GM12878 (cell line): ENCODE measurements around the gene ITPR2. TPM values are rescaled to one million over a fixed set of nuclear protein-coding genes. Genes with fewer than 3 reads are reported as not detected.
A peak's percentile ranks its signal among the peaks of the same experiment; 100 is the strongest.

Source experiments
- ATAC-seq: fragments of 200-7000 bp; cut with Tn5 transposase; 3 replicates; pipeline ENCODE4 v1.9.1; 2020; ENCODE audit warnings: mild to moderate bottlenecking, moderate library complexity
- BruUV-seq: library from RNA; stranded (reverse); fragments of 400-500 nt; replicated peaks from 2 replicates; lab custom pipeline; 2021; lab: Mats Ljungman, UMichigan
- CTCF ChIA-PET: fragments of 300-600 bp; sonication (Branson Sonifier 250); formaldehyde crosslinking; extraction: SDS; loops from one replicate; lab custom pipeline; 2021; ENCODE audit warnings: inconsistent platforms; lab: Yijun Ruan, JAX
- POLR2A ChIA-PET: fragments of 350-600 bp; formaldehyde crosslinking; extraction: SDS; loops from one replicate; lab custom pipeline; 2021; ENCODE audit warnings: inconsistent platforms; lab: Charles Lee
- RAD21 ChIA-PET: fragments of 300-600 bp; sonication (Branson Sonifier 250); formaldehyde crosslinking; loops from one replicate; lab custom pipeline; 2023; ENCODE audit warnings: antibody characterized with exemption; ENCODE audit not compliant: unreplicated experiment; lab: Charles Lee
- SMC1A ChIA-PET: fragments of 300-600 bp; sonication (Branson Sonifier 250); formaldehyde crosslinking; loops from one replicate; lab custom pipeline; 2023; ENCODE audit not compliant: unreplicated experiment, uncharacterized antibody; lab: Charles Lee
- DNase-seq: peaks from one replicate; pipeline ENCODE4 v3.0.0-alpha.2; 2011; ENCODE audit warnings: low read depth, low spot score
- FAIRE-seq: peaks from 3 replicates; lab custom pipeline; 2011; peaks lifted over from hg19 to GRCh38; lab: Jason Lieb, UNC
- H2AFZ ChIP-seq: 2 replicates; pipeline ENCODE4 v1.6.0; 2011; ENCODE audit warnings: low read depth, low read length, control low read depth; ENCODE audit not compliant: control insufficient read depth
- H3K27ac ChIP-seq: 2 replicates; pipeline ENCODE4 v1.5.1; 2011; ENCODE audit warnings: control low read depth; ENCODE audit not compliant: control insufficient read depth, insufficient read depth
- H3K27me3 ChIP-seq, 2 experiments: replicated peaks in 1 of 2; 2 replicates each; pipeline versions ENCODE4 v1.6.0 to v1.6.1; 2011; ENCODE audit warnings: low read length in 1 of 2; ENCODE audit not compliant: control insufficient read depth in 2 of 2, insufficient read depth in 2 of 2
- H3K36me3 ChIP-seq, 2 experiments: 2 replicates each; pipeline ENCODE4 v1.5.1; 2011; ENCODE audit warnings: low read length in 1 of 2; ENCODE audit not compliant: control insufficient read depth in 2 of 2, insufficient read depth in 2 of 2
- H3K4me1 ChIP-seq: 2 replicates; pipeline ENCODE4 v1.6.1; 2011; ENCODE audit warnings: mild to moderate bottlenecking, low read length, moderate library complexity, mixed read lengths; ENCODE audit not compliant: control insufficient read depth, insufficient read depth
- H3K4me2 ChIP-seq: 2 replicates; pipeline ENCODE4 v1.6.0; 2011; ENCODE audit warnings: control low read depth; ENCODE audit not compliant: control insufficient read depth, insufficient read depth
- H3K4me3 ChIP-seq: fragments of 200-600 bp; sonication (generic); 2 replicates; pipeline ENCODE4 v1.5.1; 2016
- H3K79me2 ChIP-seq: 2 replicates; pipeline ENCODE4 v1.6.0; 2011; ENCODE audit warnings: low read length; ENCODE audit not compliant: control insufficient read depth, insufficient read depth
- H3K9ac ChIP-seq: 2 replicates; pipeline ENCODE4 v1.8.0; 2011; ENCODE audit warnings: low read length, control low read depth, mixed read lengths; ENCODE audit not compliant: control insufficient read depth, insufficient read depth
- H3K9me3 ChIP-seq: replicated peaks from 3 replicates; pipeline ENCODE4 v1.5.1; 2011; ENCODE audit warnings: mild to moderate bottlenecking, low read length; ENCODE audit not compliant: control insufficient read depth, insufficient read depth
- H4K20me1 ChIP-seq: 2 replicates; pipeline ENCODE4 v1.6.0; 2011; ENCODE audit not compliant: control insufficient read depth, insufficient read depth
- CTCF ChIP-seq, 3 experiments: IDR thresholded peaks in 2 of 3; conservative IDR thresholded peaks in 1 of 3; 2 replicates each; pipeline ENCODE4 v1.5.1; 2011; ENCODE audit warnings: low read depth in 3 of 3, low read length in 3 of 3, mild to moderate bottlenecking in 3 of 3, control low read depth in 2 of 3, moderate library complexity in 2 of 3, inconsistent platforms in 1 of 3, mixed read lengths in 1 of 3; ENCODE audit not compliant: control insufficient read depth in 2 of 3, insufficient read depth in 1 of 3; ENCODE audit errors: extremely low read depth in 1 of 3
- E2F4 ChIP-seq: IDR thresholded peaks from 2 replicates; pipeline ENCODE4 v1.6.1; 2012; ENCODE audit warnings: low read depth, low read length, improper control_type of control experiment
- IKZF1 ChIP-seq: fragments of 450-650 bp; conservative IDR thresholded peaks from 2 replicates; pipeline ENCODE4 v1.6.1; 2017; ENCODE audit warnings: antibody characterized with exemption, mild to moderate bottlenecking
- MAX ChIP-seq: IDR thresholded peaks from 2 replicates; pipeline ENCODE4 v1.6.1; 2012; ENCODE audit warnings: low read depth, low read length, improper control_type of control experiment
- RAD21 ChIP-seq: IDR thresholded peaks from 2 replicates; pipeline ENCODE4 v1.6.1; 2011; ENCODE audit warnings: mild to moderate bottlenecking, low read depth, low read length, moderate library complexity; ENCODE audit not compliant: insufficient read depth
- RELB ChIP-seq: fragments of 450-650 bp; IDR thresholded peaks from 2 replicates; pipeline ENCODE4 v1.6.1; 2017; ENCODE audit warnings: low read depth, mild to moderate bottlenecking, moderate library complexity
- RUNX3 ChIP-seq: IDR thresholded peaks from 2 replicates; pipeline ENCODE4 v1.6.1; 2012; ENCODE audit warnings: low read length, inconsistent platforms
- SIX5 ChIP-seq: IDR thresholded peaks from 2 replicates; pipeline ENCODE4 v1.6.1; 2011; ENCODE audit warnings: mild to moderate bottlenecking, low read depth, low read length, moderate library complexity; ENCODE audit not compliant: severe bottlenecking
- SMC3 ChIP-seq: IDR thresholded peaks from 2 replicates; pipeline ENCODE4 v1.6.1; 2011; ENCODE audit warnings: low read length, improper control_type of control experiment, borderline replicate concordance
- SRF ChIP-seq, 2 experiments: IDR thresholded peaks; 2 replicates each; pipeline ENCODE4 v1.6.1; 2011; ENCODE audit warnings: low read depth in 2 of 2, low read length in 2 of 2, mild to moderate bottlenecking in 1 of 2, moderate library complexity in 1 of 2
- ZNF217 ChIP-seq: fragments of 450-650 bp; IDR thresholded peaks from 2 replicates; pipeline ENCODE4 v1.6.1; 2017; ENCODE audit warnings: antibody characterized with exemption, mild to moderate bottlenecking
- WGBS: methylation state at CpG from one replicate; pipeline ENCODE4 v1.1.6; 2016; ENCODE audit warnings: low lambda C conversion rate; ENCODE audit not compliant: insufficient replicate concordance, insufficient coverage; ENCODE audit errors: missing lambda C conversion rate; 5-methylcytosine and 5-hydroxymethylcytosine counted together
- in situ Hi-C: fragments of 300-500 bp; cut with MboI; formaldehyde crosslinking; loops from 9 replicates; pipeline ENCODE4 v1.14.3; 2018; ENCODE audit warnings: mixed read lengths
- intact Hi-C: fragments of 100-400 bp; cut with micrococcal nuclease; formaldehyde crosslinking; loops from one replicate; pipeline ENCODE4 v1.14.2; 2022; ENCODE audit not compliant: unreplicated experiment
- polyA plus RNA-seq, 11 experiments: library from polyadenylated mRNA; depleted of rRNA in 4 of 11; unstranded in 6 of 11; stranded (reverse) in 5 of 11; fragments of >200 nt; fragmentation: Nextera tagmentation in 4 of 11; fragmentation: Illumina TruSeq in 1 of 11; extraction: Ambion mirVana in 4 of 11; extraction: Trizol in 1 of 11; gene quantifications; 1 replicate in 1 of 11; 2 replicates in 10 of 11; pipeline versions ENCODE4 v1.2.1 to v1.2.3, GENCODE V29; 2011 to 2016; ENCODE audit warnings: inconsistent platforms in 2 of 11, missing spikeins in 2 of 11, low read depth in 1 of 11
- total RNA-seq, 4 experiments: library from RNA; depleted of rRNA in 3 of 4; stranded (reverse); fragments of >200 nt in 3 of 4; fragmentation: Illumina TruSeq in 1 of 4; extraction: Trizol in 1 of 4; gene quantifications; 2 replicates each; pipeline versions ENCODE4 v1.2.1 to v1.2.3, GENCODE V29; 2013 to 2021

The ITPR2 gene
- total and polyA plus RNA-seq, 10 of the 15 experiments (the other 5 are each of a cell fraction or from before 2014, with no cell fraction given): 7.5 to 76.2 (median 47.1) TPM

- H2AFZ ChIP-seq: no peak overlapping the region
- no peak for FAIRE-seq
- DNase-seq: no peak
- POLR2A ChIA-PET: interaction anchor here (0.6 kb wide), 1 partner anchor 58 kb away, joined by 3 read pairs; no protein-coding TSS in a partner anchor
- RAD21 ChIA-PET: interaction anchor here (1.0 kb wide), 1 partner anchor 32 kb away, joined by 3 read pairs; no protein-coding TSS in a partner anchor
- H3K9me3 ChIP-seq: no peaks in the 10 kb centered on the region
- no peak overlapping the region for H3K4me2 ChIP-seq
- no peak overlapping the region for H3K9ac ChIP-seq
- BruUV-seq: no TSS peak
- peak; percentile 92 for ATAC-seq
- H3K27ac ChIP-seq: no peak overlapping the region
- intact Hi-C loops: loop anchor here (2.0 to 10.0 kb wide), 3 partner anchors 38 to 220 kb away; no protein-coding TSS in a partner anchor
- no peak for TF ChIP-seq MAX
- TF ChIP-seq SRF (IDR thresholded peaks at IDR 0.05; ENCODE audit: low read depth in 2 of 2, low read length in 2 of 2): no peak
- TF ChIP-seq SIX5: no peak
- peak; percentile 39; the same call in 1 of the 2 replicates for TF ChIP-seq RUNX3
- peak; percentile 73 to 77 (median 75) for TF ChIP-seq CTCF (IDR thresholded peaks at IDR 0.05 in 2 of 3, conservative IDR thresholded peaks at IDR 0.05 in 1 of 3; ENCODE audit: control insufficient read depth in 2 of 3, extremely low read depth in 1 of 3, insufficient read depth in 1 of 3, low read depth in 3 of 3, low read length in 3 of 3)
- no peak for TF ChIP-seq IKZF1
- TF ChIP-seq ZNF217: no peak
- TF ChIP-seq RELB: no peak
- TF ChIP-seq RAD21: peak; percentile 77
- TF ChIP-seq E2F4: no peak
- peak; percentile 54; the same call in 1 of the 2 replicates for TF ChIP-seq SMC3
- H3K27me3 ChIP-seq: no peaks in the 10 kb centered on the region
- no peaks in the 10 kb centered on the region for H3K4me1 ChIP-seq
- in situ Hi-C loops: no loop called here
- H3K79me2 ChIP-seq: no peaks in the 10 kb centered on the region
- SMC1A ChIA-PET: interaction anchor here (0.7 to 2.0 kb wide), 11 partner anchors 8 to 337 kb away, joined by 3 to 6 read pairs (median 4); no protein-coding TSS in a partner anchor
- H4K20me1 ChIP-seq: no peaks in the 10 kb centered on the region
- CTCF ChIA-PET: interaction anchor here (0.6 to 2.8 kb wide), 11 partner anchors 11 to 411 kb away, joined by 3 to 16 read pairs (median 3); no protein-coding TSS in a partner anchor
- no peak overlapping the region for H3K4me3 ChIP-seq
- WGBS: 35% methylated on average over 4 of the region's 4 CpGs
- H3K36me3 ChIP-seq: peaks cover 0 to 20% of the 10 kb centered on the region in 2 experiments; a peak in 2 of 4 replicates
Measured at GRCh38 chr12:26434299-26435068, 398.5 kb downstream of the ITPR2 start.
